ENCODE data around the gene AATK.

AATK gene

DNA sequence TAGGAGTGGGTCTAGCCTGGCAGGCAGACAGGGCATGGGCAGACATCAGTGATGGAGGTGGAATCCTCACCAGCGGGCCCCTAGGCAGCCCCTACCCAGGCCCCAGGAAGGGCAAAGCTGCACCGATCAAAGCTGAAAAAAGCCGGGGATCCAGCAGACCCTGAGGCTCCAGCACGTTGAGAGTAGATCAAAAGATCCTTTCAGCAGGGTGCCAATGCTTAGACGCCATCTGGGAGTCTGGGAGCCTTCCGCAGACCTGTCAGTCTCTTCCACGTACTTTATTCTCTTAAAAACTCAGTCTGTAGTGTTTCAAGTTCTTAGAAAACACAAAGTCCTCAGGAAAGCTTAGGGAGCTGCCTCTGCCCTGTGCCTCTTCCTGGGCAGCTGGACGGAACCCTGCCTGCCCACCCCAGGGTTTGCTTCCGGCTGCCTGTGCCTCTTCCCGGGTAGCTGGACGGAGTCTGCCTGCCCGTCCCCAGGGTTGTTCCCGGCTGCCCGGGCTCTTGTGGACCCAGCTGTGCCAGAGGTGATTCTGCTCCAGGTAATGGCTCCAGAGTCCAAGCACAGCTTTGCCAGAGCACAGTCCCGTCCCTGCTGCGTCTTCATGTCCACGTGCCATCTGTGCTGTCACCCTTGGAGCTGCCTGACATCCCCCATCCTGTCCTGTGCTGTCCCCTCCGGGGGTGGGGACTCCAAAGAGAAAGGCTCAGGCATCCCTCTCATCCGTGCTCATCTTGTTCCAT lies 51.5 kb downstream of the AATK start:
- H3K4me3 ChIP-seq (ENCODE audit: low read depth, low read length) = no peak overlapping the region
- TF ChIP-seq, protein P1, sequence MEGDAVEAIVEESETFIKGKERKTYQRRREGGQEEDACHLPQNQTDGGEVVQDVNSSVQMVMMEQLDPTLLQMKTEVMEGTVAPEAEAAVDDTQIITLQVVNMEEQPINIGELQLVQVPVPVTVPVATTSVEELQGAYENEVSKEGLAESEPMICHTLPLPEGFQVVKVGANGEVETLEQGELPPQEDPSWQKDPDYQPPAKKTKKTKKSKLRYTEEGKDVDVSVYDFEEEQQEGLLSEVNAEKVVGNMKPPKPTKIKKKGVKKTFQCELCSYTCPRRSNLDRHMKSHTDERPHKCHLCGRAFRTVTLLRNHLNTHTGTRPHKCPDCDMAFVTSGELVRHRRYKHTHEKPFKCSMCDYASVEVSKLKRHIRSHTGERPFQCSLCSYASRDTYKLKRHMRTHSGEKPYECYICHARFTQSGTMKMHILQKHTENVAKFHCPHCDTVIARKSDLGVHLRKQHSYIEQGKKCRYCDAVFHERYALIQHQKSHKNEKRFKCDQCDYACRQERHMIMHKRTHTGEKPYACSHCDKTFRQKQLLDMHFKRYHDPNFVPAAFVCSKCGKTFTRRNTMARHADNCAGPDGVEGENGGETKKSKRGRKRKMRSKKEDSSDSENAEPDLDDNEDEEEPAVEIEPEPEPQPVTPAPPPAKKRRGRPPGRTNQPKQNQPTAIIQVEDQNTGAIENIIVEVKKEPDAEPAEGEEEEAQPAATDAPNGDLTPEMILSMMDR (IDR thresholded peaks at IDR 0.05; ENCODE audit: insufficient read depth, low read length, missing control alignments) = no peak
- no peak for DNase-seq (ENCODE audit: low read depth, low spot score)
- CTCF ChIA-PET = interaction anchor here (0.7 to 6.2 kb wide), 7 partner anchors 9 to 688 kb away, joined by 3 to 60 read pairs (median 4); no protein-coding TSS in a partner anchor
- POLR2A ChIA-PET = interaction anchor here (0.5 to 0.6 kb wide), 2 partner anchors 78 to 571 kb away, joined by 3 read pairs; no protein-coding TSS in a partner anchor

DNA sequence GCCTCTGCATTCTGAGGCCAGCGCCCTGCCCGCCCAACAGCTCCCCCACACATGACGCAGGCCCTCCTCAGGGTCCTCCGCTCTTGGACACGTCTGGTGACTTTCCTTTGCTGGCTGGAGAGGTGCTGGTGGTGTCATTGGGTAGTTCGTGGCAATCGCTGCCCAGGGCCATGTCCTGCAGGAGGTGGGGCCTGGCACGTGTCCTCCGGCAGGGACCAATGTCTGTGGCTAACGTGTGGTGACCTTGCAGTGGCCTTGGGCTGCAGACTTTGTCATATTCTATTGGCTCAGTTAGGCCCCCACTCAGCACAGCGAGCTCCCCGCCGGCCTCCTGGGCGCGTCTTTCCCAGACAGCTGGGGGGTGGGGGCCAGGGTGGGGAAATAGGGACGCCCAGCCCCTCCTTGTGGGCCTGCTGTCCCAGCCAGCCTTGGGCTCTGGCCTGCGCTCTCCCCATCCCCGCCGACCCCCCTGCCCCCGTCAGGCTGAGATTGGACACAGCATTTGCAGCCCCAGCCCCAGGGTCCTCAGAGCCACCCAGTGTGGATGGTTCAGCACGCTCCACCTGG lies 52.8 kb downstream of the AATK start:
- DNase-seq (ENCODE audit: low read depth, low spot score) = no peak
- no peak overlapping the region for H3K4me3 ChIP-seq (ENCODE audit: low read depth, low read length)
- CTCF ChIA-PET = interaction anchor here (0.7 to 6.2 kb wide), 5 partner anchors 7 to 125 kb away, joined by 3 to 60 read pairs (median 8); no protein-coding TSS in a partner anchor
- POLR2A ChIA-PET = no interaction called here
- TF ChIP-seq, protein P1 (IDR thresholded peaks at IDR 0.05; ENCODE audit: insufficient read depth, low read length, missing control alignments) = no peak

DNA sequence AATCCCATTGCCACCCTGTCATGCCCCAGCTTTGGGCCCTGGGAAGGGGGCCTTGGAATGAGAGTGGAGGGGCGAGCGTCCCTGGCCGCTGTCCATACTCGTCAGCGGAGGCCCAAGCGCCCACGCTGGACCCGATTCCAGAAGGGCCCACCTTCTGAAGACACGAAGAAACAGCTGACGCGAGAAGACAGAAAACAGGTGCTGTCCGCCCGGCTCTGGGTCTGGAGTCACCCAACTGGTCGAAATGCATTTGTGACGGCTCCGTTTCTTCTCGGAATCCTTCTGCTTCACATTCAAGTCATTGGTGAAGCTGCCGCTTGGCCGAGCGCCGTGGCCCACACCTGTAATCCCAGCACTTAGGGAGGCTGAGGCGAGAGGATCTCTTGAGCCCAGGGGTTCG lies 53.6 kb downstream of the AATK start:
- ChIA-PET POLR2A (no interaction called here), CTCF (interaction anchor here (0.7 to 6.2 kb wide), 4 partner anchors 9 to 124 kb away, joined by 3 to 60 read pairs (median 36); no protein-coding TSS in a partner anchor)
- H3K4me3 ChIP-seq (ENCODE audit: low read depth, low read length) = no peak overlapping the region
- TF ChIP-seq, protein P1 (IDR thresholded peaks at IDR 0.05; ENCODE audit: insufficient read depth, low read length, missing control alignments) = no peak
- DNase-seq (ENCODE audit: low read depth, low spot score) = no peak

DNA sequence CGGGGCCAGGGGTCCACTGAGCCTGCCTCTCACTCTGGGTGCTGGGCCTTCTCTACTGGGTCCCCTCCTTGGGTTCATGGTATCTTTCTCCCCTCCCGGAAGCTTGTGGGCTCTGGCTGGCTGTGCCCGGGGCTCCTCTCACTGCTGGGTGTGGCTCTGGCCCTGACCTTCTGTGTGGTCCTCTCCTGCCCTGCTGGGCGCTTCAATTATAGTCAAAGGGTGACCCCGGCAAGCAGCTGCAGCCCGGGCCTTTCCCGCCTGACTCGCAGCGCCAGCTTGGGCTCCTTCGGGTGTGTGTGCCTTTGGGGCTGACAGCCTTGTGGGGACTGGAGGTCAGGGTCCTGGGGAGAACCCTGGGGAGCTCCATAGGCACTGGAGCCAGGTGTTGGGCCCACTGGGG lies 55.0 kb downstream of the AATK start:
- H3K4me3 ChIP-seq (ENCODE audit: low read depth, low read length) = no peak overlapping the region
- no peak for DNase-seq (ENCODE audit: low read depth, low spot score)
- ChIA-PET POLR2A (no interaction called here), CTCF (interaction anchor here (1.0 to 4.1 kb wide), 2 partner anchors 9 to 13 kb away, joined by 4 to 21 read pairs; no protein-coding TSS in a partner anchor)
- TF ChIP-seq, protein P1 (IDR thresholded peaks at IDR 0.05; ENCODE audit: insufficient read depth, low read length, missing control alignments) = no peak

DNA sequence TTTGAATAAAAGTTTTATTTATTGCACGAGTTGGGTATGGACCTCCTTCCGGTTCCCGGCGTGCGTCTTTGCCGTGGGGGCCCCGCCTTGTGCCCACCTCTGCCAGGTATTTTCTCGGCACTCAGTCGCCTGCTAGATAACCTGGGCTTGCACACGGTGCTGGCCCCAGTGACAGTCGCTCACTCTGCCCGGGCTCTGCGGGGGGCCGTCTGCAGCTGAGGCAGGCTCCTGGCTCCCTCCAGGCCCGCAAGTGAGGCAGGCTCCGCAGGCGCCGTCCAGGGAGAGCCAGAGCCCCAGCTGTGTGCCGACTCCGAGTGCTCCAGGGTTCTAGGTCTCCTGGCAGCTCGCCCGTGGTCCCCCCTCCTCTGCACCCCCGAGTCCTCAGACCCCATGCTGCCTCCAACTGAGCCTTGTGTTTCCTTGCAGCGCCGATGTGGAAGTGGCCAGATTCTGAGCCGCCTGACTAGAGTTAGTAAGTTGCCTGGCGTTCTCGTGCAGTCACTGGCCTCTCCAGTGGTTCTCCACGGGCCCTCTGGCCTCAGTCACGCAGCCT lies 55.5 kb downstream of the AATK start:
- H3K4me3 ChIP-seq (ENCODE audit: low read depth, low read length) = no peak overlapping the region
- DNase-seq (ENCODE audit: low read depth, low spot score) = no peak
- POLR2A ChIA-PET = no interaction called here
- CTCF ChIA-PET = interaction anchor here (0.6 to 4.1 kb wide), 4 partner anchors 9 to 90 kb away, joined by 3 to 21 read pairs (median 6); no protein-coding TSS in a partner anchor
- TF ChIP-seq, protein P1 (IDR thresholded peaks at IDR 0.05; ENCODE audit: insufficient read depth, low read length, missing control alignments) = no peak

DNA sequence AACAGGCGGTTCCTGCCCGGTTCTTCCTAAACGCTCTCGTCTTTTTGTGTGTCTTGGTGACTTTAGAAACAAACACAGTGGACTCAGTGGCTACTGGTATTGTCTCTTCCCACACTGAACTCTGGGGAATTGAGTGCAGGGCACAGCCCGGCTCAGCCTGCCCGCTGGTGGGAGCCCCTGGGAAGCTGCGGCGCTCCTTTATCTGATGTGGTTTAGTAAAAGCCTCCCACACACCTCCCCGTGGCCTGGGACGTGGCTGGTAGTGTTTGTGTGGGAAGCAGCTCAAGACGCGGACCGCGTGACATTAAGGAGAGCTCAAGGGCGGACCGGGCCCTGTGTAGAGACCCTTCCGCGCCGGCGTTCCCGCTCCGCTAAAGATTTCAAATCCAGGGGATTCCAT lies 56.1 kb downstream of the AATK start:
- TF ChIP-seq, protein P1 (IDR thresholded peaks at IDR 0.05; ENCODE audit: insufficient read depth, low read length, missing control alignments) = no peak

More for the DNA sequence above, 56.1 kb downstream of the AATK start:
- ChIA-PET CTCF (interaction anchor here (0.6 to 4.1 kb wide), 4 partner anchors 8 to 90 kb away, joined by 3 to 21 read pairs (median 5); no protein-coding TSS in a partner anchor), POLR2A (no interaction called here)
- H3K4me3 ChIP-seq (ENCODE audit: low read depth, low read length) = no peak overlapping the region
- no peak for DNase-seq (ENCODE audit: low read depth, low spot score)
